GM23338 (cell line): ENCODE data around the gene CDK11A. TPM values are rescaled to one million over a fixed set of nuclear protein-coding genes. Genes with fewer than 3 reads are reported as not detected.

Experiments used
- ATAC-seq: fragments of 200-7000 bp; cut with Tn5 transposase; 3 replicates; pipeline ENCODE4 v1.9.1; 2020
- DNase-seq: peaks from one replicate; pipeline ENCODE4 v3.0.0-alpha.2; 2015; ENCODE audit warnings: low spot score
- H2AFZ ChIP-seq: fragments of 200-600 bp; sonication (generic); 2 replicates; pipeline ENCODE4 v1.8.0; 2016; ENCODE audit warnings: antibody characterized with exemption, mild to moderate bottlenecking, moderate library complexity
- H3F3A ChIP-seq: fragments of 200-600 bp; sonication (generic); replicated peaks from 2 replicates; pipeline ENCODE4 v1.8.0; 2017; ENCODE audit warnings: antibody characterized with exemption, mixed run types, low read depth
- H3K27ac ChIP-seq: fragments of 200-600 bp; sonication (generic); 2 replicates; pipeline ENCODE4 v1.6.1; 2016; ENCODE audit warnings: low read depth
- H3K27me3 ChIP-seq: fragments of 200-600 bp; sonication (generic); 2 replicates; pipeline ENCODE4 v1.8.0; 2016; ENCODE audit warnings: mild to moderate bottlenecking, mixed run types, moderate library complexity; ENCODE audit not compliant: insufficient read depth
- H3K36me3 ChIP-seq: fragments of 200-600 bp; sonication (generic); 2 replicates; pipeline ENCODE4 v1.8.0; 2016; ENCODE audit warnings: mild to moderate bottlenecking; ENCODE audit not compliant: insufficient read depth
- H3K4me1 ChIP-seq: fragments of 200-600 bp; sonication (generic); 2 replicates; pipeline ENCODE4 v1.8.0; 2016; ENCODE audit warnings: mild to moderate bottlenecking, moderate library complexity; ENCODE audit not compliant: insufficient read depth
- H3K4me2 ChIP-seq: fragments of 200-600 bp; sonication (generic); 2 replicates; pipeline ENCODE4 v1.7.1; 2017; ENCODE audit warnings: mixed run types
- H3K4me3 ChIP-seq: fragments of 200-600 bp; sonication (generic); 2 replicates; pipeline ENCODE4 v1.6.1; 2016; ENCODE audit warnings: mixed run types
- H3K79me2 ChIP-seq: fragments of 200-600 bp; sonication (generic); replicated peaks from 2 replicates; pipeline ENCODE4 v1.8.0; 2017; ENCODE audit warnings: mild to moderate bottlenecking; ENCODE audit not compliant: insufficient read depth
- H3K9me2 ChIP-seq: fragments of 200-600 bp; sonication (generic); 2 replicates; pipeline ENCODE4 v1.8.0; 2017; ENCODE audit not compliant: insufficient read depth
- H4K20me1 ChIP-seq: fragments of 200-600 bp; sonication (generic); replicated peaks from 2 replicates; pipeline ENCODE4 v1.8.0; 2017; ENCODE audit warnings: mild to moderate bottlenecking; ENCODE audit not compliant: insufficient read depth
- H3K27ac Mint-ChIP-seq: 2 replicates; pipeline ENCODE4 v1.8.0; 2020; ENCODE audit warnings: inconsistent platforms, mild to moderate bottlenecking, moderate library complexity, mixed read lengths
- H3K27me3 Mint-ChIP-seq: 3 replicates; pipeline ENCODE4 v1.8.0; 2022; ENCODE audit warnings: low read depth, mild to moderate bottlenecking, moderate library complexity, mixed read lengths, inconsistent platforms; ENCODE audit not compliant: insufficient read depth, poor library complexity
- H3K36me3 Mint-ChIP-seq: 3 replicates; pipeline ENCODE4 v1.8.0; 2021; ENCODE audit warnings: low read depth, mild to moderate bottlenecking, inconsistent platforms, moderate library complexity, mixed read lengths
- H3K4me1 Mint-ChIP-seq: 3 replicates; pipeline ENCODE4 v1.8.0; 2020; ENCODE audit warnings: mild to moderate bottlenecking, inconsistent platforms, mixed read lengths
- H3K4me3 Mint-ChIP-seq: 3 replicates; pipeline ENCODE4 v1.8.0; 2021; ENCODE audit warnings: moderate library complexity, mild to moderate bottlenecking, inconsistent platforms, mixed read lengths
- H3K9me3 Mint-ChIP-seq: 3 replicates; pipeline ENCODE4 v1.8.0; 2020; ENCODE audit warnings: moderate library complexity, mild to moderate bottlenecking, inconsistent platforms, mixed read lengths
- CREB1 ChIP-seq: fragments of 250-450 bp; sonication (Bioruptor Pico); IDR thresholded peaks from 2 replicates; pipeline ENCODE4 v1.5.0; 2020; ENCODE audit warnings: low read depth, mild to moderate bottlenecking, moderate library complexity
- EZH2 ChIP-seq: fragments of 200-600 bp; sonication (generic); IDR thresholded peaks from one replicate; pipeline ENCODE4 v1.8.0; 2017; ENCODE audit warnings: antibody characterized with exemption, mild to moderate bottlenecking, low read depth; ENCODE audit not compliant: unreplicated experiment
- EZH2phosphoT487 ChIP-seq: fragments of 200-600 bp; sonication (generic); IDR thresholded peaks from one replicate; pipeline ENCODE4 v1.8.1; 2018; ENCODE audit warnings: antibody characterized with exemption; ENCODE audit not compliant: unreplicated experiment
- JUNB ChIP-seq: IDR thresholded peaks from one replicate; pipeline ENCODE4 v1.6.1; 2016; ENCODE audit warnings: antibody characterized with exemption; ENCODE audit not compliant: unreplicated experiment
- NANOG ChIP-seq: IDR thresholded peaks from 2 replicates; pipeline ENCODE4 v1.6.1; 2016; ENCODE audit warnings: antibody characterized with exemption, borderline replicate concordance
- POLR2AphosphoS5 ChIP-seq: IDR thresholded peaks from 2 replicates; pipeline ENCODE4 v1.6.1; 2016; ENCODE audit warnings: antibody characterized with exemption, low read depth
- STAT1 ChIP-seq: IDR thresholded peaks from one replicate; pipeline ENCODE4 v1.6.1; 2016; ENCODE audit warnings: antibody characterized with exemption; ENCODE audit not compliant: unreplicated experiment
- ZNF114 ChIP-seq: fragments of 250-450 bp; sonication (Bioruptor Pico); IDR thresholded peaks from 2 replicates; pipeline ENCODE4 v1.5.0; 2020; ENCODE audit warnings: mild to moderate bottlenecking, moderate library complexity
- ZNF331 ChIP-seq: fragments of 250-450 bp; sonication (Bioruptor Pico); IDR thresholded peaks from 2 replicates; pipeline ENCODE4 v1.5.0; 2020; ENCODE audit warnings: low read depth, mild to moderate bottlenecking, moderate library complexity
- polyA plus RNA-seq: library from polyadenylated mRNA; unstranded; fragments of >200 nt; fragmentation: Nextera tagmentation; extraction: Ambion mirVana; gene quantifications from 2 replicates; pipeline ENCODE4 v1.2.1, GENCODE V29; 2016
- total RNA-seq: library from RNA; depleted of rRNA; stranded (reverse); fragments of >200 nt; shearing (Covaris generic); gene quantifications from 2 replicates; pipeline ENCODE4 v1.2.3, GENCODE V29; 2014
- TF ChIP-seq, protein P1 (sequence below): IDR thresholded peaks from one replicate; pipeline ENCODE4 v1.6.1; 2018; ENCODE audit warnings: antibody characterized with exemption; ENCODE audit not compliant: unreplicated experiment
- TF ChIP-seq, protein P2 (sequence below): IDR thresholded peaks from 2 replicates; pipeline ENCODE4 v1.6.1; 2016; ENCODE audit warnings: antibody characterized with exemption
- TF ChIP-seq, protein P3 (sequence below), 2 experiments: fragments of 200-600 bp in 1 of 2; sonication (generic) in 1 of 2; conservative IDR thresholded peaks; 2 replicates each; pipeline versions ENCODE4 v1.5.1 to v1.6.1; 2016 to 2017; ENCODE audit warnings: antibody characterized with exemption in 2 of 2, low read depth in 2 of 2, mild to moderate bottlenecking in 2 of 2, moderate library complexity in 1 of 2
- TF ChIP-seq, protein P4 (sequence below): fragments of 250-450 bp; sonication (Bioruptor Pico); IDR thresholded peaks from 2 replicates; pipeline ENCODE4 v1.5.0; 2020; ENCODE audit warnings: mild to moderate bottlenecking, moderate library complexity

The CDK11A gene
- total and polyA plus RNA-seq, 2 experiments from 2014 or later, result 22.8 to 72.6 TPM

DNA sequence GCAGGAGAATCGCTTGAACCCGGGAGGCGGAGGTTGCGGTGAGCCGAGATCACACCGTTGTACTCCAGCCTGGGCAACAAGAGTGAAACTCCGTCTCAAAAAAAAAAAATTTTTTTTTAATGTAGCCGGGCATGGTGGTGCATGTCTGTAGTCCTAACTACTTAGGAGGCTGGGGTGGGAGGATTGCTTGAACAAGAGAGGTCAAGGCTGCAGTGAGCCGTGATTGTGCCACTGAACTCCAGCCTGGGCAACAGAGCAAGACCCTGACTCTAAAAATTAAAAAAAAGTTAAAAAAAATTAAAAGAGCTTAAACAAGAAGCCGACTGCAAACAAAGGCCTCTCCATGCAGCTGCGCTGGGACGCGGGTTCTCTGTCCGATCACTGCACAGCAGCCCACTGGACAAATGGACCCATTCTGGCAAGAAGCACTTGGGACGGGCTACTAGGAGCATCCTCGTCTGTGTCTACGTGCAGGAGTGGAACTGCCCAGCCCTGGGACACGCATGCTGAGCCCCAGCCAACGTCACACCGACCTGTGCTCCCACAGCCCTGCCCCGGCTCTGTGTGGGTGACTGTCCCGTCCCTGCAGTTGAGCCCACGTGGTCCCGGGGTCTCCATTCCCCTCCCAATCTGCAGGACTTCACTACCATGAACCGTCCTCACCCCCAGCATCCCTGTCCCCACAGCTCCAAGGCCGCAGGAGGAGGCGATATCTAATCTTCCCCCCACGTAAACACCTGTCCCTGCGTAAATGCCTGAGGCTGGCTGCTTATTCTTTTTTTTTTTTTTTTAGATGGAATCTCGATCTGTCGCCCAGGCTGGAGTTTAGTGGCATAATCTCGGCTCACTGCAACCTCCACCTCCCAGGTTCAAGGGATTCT lies 43.9 kb downstream of the CDK11A start:
- Mint-ChIP-seq H3K4me1 (peaks cover 37% of the 10 kb centered on the region), H3K9me3 (no peaks in the 10 kb centered on the region), H3K4me3 (no peak overlapping the region), H3K27ac (no peak overlapping the region), H3K36me3 (peaks cover 4% of the 10 kb centered on the region; the same call in 2 of the 3 replicates), H3K27me3 (peaks cover 15% of the 10 kb centered on the region)
- TF ChIP-seq POLR2AphosphoS5, result no peak
- TF ChIP-seq EZH2phosphoT487, result no peak
- TF ChIP-seq, protein P1, sequence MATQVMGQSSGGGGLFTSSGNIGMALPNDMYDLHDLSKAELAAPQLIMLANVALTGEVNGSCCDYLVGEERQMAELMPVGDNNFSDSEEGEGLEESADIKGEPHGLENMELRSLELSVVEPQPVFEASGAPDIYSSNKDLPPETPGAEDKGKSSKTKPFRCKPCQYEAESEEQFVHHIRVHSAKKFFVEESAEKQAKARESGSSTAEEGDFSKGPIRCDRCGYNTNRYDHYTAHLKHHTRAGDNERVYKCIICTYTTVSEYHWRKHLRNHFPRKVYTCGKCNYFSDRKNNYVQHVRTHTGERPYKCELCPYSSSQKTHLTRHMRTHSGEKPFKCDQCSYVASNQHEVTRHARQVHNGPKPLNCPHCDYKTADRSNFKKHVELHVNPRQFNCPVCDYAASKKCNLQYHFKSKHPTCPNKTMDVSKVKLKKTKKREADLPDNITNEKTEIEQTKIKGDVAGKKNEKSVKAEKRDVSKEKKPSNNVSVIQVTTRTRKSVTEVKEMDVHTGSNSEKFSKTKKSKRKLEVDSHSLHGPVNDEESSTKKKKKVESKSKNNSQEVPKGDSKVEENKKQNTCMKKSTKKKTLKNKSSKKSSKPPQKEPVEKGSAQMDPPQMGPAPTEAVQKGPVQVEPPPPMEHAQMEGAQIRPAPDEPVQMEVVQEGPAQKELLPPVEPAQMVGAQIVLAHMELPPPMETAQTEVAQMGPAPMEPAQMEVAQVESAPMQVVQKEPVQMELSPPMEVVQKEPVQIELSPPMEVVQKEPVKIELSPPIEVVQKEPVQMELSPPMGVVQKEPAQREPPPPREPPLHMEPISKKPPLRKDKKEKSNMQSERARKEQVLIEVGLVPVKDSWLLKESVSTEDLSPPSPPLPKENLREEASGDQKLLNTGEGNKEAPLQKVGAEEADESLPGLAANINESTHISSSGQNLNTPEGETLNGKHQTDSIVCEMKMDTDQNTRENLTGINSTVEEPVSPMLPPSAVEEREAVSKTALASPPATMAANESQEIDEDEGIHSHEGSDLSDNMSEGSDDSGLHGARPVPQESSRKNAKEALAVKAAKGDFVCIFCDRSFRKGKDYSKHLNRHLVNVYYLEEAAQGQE, result no peak
- TF ChIP-seq, protein P2, sequence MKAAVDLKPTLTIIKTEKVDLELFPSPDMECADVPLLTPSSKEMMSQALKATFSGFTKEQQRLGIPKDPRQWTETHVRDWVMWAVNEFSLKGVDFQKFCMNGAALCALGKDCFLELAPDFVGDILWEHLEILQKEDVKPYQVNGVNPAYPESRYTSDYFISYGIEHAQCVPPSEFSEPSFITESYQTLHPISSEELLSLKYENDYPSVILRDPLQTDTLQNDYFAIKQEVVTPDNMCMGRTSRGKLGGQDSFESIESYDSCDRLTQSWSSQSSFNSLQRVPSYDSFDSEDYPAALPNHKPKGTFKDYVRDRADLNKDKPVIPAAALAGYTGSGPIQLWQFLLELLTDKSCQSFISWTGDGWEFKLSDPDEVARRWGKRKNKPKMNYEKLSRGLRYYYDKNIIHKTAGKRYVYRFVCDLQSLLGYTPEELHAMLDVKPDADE, result no peak
- TF ChIP-seq ZNF331, result no peak
- TF ChIP-seq ZNF114, result no peak
- no peak for TF ChIP-seq NANOG
- TF ChIP-seq, protein P3, sequence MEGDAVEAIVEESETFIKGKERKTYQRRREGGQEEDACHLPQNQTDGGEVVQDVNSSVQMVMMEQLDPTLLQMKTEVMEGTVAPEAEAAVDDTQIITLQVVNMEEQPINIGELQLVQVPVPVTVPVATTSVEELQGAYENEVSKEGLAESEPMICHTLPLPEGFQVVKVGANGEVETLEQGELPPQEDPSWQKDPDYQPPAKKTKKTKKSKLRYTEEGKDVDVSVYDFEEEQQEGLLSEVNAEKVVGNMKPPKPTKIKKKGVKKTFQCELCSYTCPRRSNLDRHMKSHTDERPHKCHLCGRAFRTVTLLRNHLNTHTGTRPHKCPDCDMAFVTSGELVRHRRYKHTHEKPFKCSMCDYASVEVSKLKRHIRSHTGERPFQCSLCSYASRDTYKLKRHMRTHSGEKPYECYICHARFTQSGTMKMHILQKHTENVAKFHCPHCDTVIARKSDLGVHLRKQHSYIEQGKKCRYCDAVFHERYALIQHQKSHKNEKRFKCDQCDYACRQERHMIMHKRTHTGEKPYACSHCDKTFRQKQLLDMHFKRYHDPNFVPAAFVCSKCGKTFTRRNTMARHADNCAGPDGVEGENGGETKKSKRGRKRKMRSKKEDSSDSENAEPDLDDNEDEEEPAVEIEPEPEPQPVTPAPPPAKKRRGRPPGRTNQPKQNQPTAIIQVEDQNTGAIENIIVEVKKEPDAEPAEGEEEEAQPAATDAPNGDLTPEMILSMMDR (conservative IDR thresholded peaks at IDR 0.05; ENCODE audit: low read depth in 2 of 2), result no peak
- TF ChIP-seq STAT1, result no peak
- TF ChIP-seq JUNB, result no peak
- TF ChIP-seq, protein P4, sequence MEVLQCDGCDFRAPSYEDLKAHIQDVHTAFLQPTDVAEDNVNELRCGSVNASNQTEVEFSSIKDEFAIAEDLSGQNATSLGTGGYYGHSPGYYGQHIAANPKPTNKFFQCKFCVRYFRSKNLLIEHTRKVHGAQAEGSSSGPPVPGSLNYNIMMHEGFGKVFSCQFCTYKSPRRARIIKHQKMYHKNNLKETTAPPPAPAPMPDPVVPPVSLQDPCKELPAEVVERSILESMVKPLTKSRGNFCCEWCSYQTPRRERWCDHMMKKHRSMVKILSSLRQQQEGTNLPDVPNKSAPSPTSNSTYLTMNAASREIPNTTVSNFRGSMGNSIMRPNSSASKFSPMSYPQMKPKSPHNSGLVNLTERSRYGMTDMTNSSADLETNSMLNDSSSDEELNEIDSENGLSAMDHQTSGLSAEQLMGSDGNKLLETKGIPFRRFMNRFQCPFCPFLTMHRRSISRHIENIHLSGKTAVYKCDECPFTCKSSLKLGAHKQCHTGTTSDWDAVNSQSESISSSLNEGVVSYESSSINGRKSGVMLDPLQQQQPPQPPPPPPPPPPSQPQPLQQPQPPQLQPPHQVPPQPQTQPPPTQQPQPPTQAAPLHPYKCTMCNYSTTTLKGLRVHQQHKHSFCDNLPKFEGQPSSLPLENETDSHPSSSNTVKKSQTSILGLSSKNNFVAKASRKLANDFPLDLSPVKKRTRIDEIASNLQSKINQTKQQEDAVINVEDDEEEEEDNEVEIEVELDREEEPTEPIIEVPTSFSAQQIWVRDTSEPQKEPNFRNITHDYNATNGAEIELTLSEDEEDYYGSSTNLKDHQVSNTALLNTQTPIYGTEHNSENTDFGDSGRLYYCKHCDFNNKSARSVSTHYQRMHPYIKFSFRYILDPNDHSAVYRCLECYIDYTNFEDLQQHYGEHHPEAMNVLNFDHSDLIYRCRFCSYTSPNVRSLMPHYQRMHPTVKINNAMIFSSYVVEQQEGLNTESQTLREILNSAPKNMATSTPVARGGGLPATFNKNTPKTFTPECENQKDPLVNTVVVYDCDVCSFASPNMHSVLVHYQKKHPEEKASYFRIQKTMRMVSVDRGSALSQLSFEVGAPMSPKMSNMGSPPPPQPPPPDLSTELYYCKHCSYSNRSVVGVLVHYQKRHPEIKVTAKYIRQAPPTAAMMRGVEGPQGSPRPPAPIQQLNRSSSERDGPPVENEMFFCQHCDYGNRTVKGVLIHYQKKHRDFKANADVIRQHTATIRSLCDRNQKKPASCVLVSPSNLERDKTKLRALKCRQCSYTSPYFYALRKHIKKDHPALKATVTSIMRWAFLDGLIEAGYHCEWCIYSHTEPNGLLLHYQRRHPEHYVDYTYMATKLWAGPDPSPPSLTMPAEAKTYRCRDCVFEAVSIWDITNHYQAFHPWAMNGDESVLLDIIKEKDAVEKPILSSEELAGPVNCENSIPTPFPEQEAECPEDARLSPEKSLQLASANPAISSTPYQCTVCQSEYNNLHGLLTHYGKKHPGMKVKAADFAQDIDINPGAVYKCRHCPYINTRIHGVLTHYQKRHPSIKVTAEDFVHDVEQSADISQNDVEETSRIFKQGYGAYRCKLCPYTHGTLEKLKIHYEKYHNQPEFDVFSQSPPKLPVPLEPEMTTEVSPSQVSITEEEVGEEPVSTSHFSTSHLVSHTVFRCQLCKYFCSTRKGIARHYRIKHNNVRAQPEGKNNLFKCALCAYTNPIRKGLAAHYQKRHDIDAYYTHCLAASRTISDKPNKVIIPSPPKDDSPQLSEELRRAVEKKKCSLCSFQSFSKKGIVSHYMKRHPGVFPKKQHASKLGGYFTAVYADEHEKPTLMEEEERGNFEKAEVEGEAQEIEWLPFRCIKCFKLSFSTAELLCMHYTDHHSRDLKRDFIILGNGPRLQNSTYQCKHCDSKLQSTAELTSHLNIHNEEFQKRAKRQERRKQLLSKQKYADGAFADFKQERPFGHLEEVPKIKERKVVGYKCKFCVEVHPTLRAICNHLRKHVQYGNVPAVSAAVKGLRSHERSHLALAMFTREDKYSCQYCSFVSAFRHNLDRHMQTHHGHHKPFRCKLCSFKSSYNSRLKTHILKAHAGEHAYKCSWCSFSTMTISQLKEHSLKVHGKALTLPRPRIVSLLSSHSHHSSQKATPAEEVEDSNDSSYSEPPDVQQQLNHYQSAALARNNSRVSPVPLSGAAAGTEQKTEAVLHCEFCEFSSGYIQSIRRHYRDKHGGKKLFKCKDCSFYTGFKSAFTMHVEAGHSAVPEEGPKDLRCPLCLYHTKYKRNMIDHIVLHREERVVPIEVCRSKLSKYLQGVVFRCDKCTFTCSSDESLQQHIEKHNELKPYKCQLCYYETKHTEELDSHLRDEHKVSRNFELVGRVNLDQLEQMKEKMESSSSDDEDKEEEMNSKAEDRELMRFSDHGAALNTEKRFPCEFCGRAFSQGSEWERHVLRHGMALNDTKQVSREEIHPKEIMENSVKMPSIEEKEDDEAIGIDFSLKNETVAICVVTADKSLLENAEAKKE, result no peak
- TF ChIP-seq CREB1, result no peak
- no peak for TF ChIP-seq EZH2
- DNase-seq (no peak), ATAC-seq (no peak)
- H3K27me3 ChIP-seq, result no peaks in the 10 kb centered on the region
- H3K4me3 ChIP-seq, result no peak overlapping the region
- no peak overlapping the region for H3K4me2 ChIP-seq
- H3K4me1 ChIP-seq, result peaks cover 9% of the 10 kb centered on the region
- H3K79me2 ChIP-seq, result peaks cover 75% of the 10 kb centered on the region
- H3K36me3 ChIP-seq, result no peaks in the 10 kb centered on the region
- no peaks in the 10 kb centered on the region for H3K9me2 ChIP-seq
- H4K20me1 ChIP-seq, result peaks cover 29% of the 10 kb centered on the region; the same call in 1 of the 2 replicates
- peaks cover 13% of the 10 kb centered on the region for H3F3A ChIP-seq
- H2AFZ ChIP-seq, result no peak overlapping the region
- H3K27ac ChIP-seq, result no peak overlapping the region
